GM12892 (cell line): ENCODE data around the gene ZFYVE27.
A peak's percentile ranks its signal among the peaks of the same experiment; 100 is the strongest.

Experiments
- DNase-seq: peaks from one replicate; pipeline ENCODE4 v3.0.0; 2011; ENCODE audit not compliant: insufficient read length
- FAIRE-seq: peaks from 2 replicates; lab custom pipeline; 2011; peaks lifted over from hg19 to GRCh38; lab: Jason Lieb, UNC
- POLR2A ChIP-seq: IDR thresholded peaks from 2 replicates; pipeline ENCODE4 v1.6.1; 2011; ENCODE audit warnings: low read depth, low read length, control low read depth
- POLR2AphosphoS5 ChIP-seq: IDR thresholded peaks from 2 replicates; pipeline ENCODE4 v1.6.1; 2011; ENCODE audit warnings: low read depth, low read length, control low read depth
- TAF1 ChIP-seq: IDR thresholded peaks from 2 replicates; pipeline ENCODE4 v1.6.1; 2011; ENCODE audit warnings: low read depth, mild to moderate bottlenecking, control low read depth, low read length, borderline replicate concordance

The ZFYVE27 gene

GRCh38 chr10:97718659-97719142, 18.2 kb upstream of the ZFYVE27 start:
- DNase-seq: no peak
- TF ChIP-seq POLR2AphosphoS5 (no peak), TAF1 (no peak), POLR2A (no peak)
- FAIRE-seq: no peak

- no peak for FAIRE-seq
- TF ChIP-seq TAF1: no peak
Measured at GRCh38 chr10:97719602-97720001, 17.3 kb upstream of the ZFYVE27 start.

DNA sequence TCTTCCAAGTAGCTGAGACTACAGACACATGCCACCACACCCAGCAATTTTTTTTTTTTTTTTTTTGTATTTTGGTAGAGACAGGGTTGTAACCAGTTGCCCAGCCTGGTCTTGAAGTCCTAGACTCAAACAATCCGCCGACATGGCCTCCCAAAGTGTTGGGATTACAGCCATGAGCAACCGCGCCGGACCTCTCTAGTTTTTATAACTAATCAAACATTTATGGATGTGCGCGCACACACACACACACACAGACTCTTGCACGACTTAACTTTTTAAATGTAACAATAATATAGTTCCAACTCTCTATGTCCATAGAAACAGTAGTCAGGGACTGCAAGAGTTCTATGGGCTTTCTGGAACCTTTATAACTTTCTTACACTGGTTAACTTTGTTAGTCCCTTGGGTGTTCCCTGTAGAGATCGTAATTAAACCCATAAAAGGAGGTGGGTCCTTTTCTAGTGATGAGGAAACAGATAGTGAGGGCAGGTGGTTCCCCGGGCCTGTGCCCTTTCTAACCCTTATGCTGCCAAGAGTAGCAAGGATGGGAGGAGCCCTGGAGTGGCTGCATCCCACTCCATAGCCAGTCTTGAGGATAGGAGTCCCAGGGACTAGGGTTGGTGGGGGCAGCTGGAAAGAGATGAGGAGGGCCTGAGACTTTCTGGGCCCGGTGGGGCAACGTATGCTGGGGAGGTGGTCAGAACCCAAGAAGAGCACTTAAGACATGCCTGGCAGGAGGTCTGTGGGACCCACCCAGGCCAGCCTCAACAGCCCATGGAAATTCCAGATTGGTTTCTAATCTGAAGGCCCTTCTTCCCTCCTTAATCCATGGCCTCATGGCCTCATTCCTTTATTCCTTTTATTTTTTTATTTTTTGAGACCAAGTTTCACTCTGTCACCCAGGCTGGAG, 14.8 kb upstream of the ZFYVE27 start:
- DNase-seq: no peak
- TF ChIP-seq TAF1: no peak
- TF ChIP-seq POLR2AphosphoS5: no peak
- TF ChIP-seq POLR2A: no peak
- no peak for FAIRE-seq

More at GRCh38 chr10:97719602-97720001, 17.3 kb upstream of the ZFYVE27 start:
- DNase-seq: no peak

DNA sequence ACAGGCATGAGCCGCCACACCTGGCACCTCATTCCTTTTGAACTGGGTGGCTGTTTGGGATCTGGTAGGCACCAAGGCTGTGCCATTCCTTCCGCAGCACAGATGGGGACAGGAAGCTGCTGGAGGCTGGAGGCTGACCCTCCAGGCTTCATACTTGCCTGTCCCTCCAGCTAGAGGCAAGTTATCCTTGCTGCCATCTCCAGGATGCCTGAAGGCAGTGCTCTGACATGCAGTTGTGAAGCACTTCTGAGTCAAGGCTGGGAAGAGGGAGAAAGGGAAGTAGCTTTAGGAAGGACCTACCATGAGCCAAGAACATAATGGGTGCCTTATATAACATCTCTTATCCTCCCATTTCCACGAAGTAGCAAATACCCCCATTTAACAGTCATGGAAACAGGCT, 13.9 kb upstream of the ZFYVE27 start:
- DNase-seq: no peak
- TF ChIP-seq POLR2A: no peak
- TF ChIP-seq TAF1: no peak
- no peak for TF ChIP-seq POLR2AphosphoS5
- FAIRE-seq: no peak

DNA sequence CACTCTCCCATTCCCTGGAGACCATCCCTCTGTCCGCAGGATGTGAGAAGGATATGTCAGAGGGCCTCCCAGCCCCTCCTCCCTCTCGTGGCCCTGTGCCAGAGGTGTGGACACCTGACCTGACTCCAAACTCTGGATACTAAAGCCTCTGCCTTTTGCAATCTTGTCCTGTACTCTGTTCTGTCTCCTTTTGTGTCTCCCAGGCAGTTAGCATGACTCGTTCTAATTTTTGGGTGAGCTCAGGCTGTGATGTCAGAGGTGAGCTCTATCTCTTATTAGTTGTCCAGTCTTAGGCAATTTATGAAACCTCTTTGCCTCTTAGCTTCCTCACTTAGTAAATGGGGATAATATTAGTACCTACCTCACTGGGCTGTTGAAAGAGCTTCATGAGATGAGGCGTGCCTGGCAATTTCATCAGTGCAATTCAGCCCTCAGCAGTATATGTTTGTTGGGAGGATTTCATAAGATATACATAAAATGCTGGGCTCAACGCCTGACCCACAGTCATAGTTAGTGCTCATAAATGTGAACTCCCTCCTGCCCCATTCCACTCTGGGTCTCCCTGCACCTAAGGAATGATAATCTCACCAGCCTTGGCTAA, 12.5 kb upstream of the ZFYVE27 start:
- DNase-seq: no peak

GRCh38 chr10:97726636-97727178, 10.2 kb upstream of the ZFYVE27 start:
- TF ChIP-seq TAF1: no peak
- TF ChIP-seq POLR2A: no peak
- TF ChIP-seq POLR2AphosphoS5: no peak
- FAIRE-seq (no peak), DNase-seq (no peak)

More for the DNA sequence above, 12.5 kb upstream of the ZFYVE27 start:
- no peak for TF ChIP-seq POLR2AphosphoS5
- no peak for TF ChIP-seq TAF1
- no peak for TF ChIP-seq POLR2A
- no peak for FAIRE-seq

GRCh38 chr10:97729014-97729413, 7.9 kb upstream of the ZFYVE27 start:
- TF ChIP-seq POLR2A: no peak
- no peak for TF ChIP-seq TAF1
- TF ChIP-seq POLR2AphosphoS5: no peak
- FAIRE-seq (no peak), DNase-seq (no peak)

- DNase-seq (no peak), FAIRE-seq (peak; percentile 92)
- no peak for TF ChIP-seq TAF1
- no peak for TF ChIP-seq POLR2A
- no peak for TF ChIP-seq POLR2AphosphoS5
Measured at GRCh38 chr10:97731346-97732051, 5.4 kb upstream of the ZFYVE27 start.

GRCh38 chr10:97732052-97732359, 4.9 kb upstream of the ZFYVE27 start:
- TF ChIP-seq TAF1 (no peak), POLR2A (no peak)
- FAIRE-seq (no peak), DNase-seq (no peak)

- TF ChIP-seq POLR2AphosphoS5: no peak
- TF ChIP-seq TAF1: no peak
- TF ChIP-seq POLR2A: no peak
- no peak for FAIRE-seq
Measured at GRCh38 chr10:97733256-97733655, 3.7 kb upstream of the ZFYVE27 start.

GRCh38 chr10:97734021-97734420, 2.9 kb upstream of the ZFYVE27 start:
- FAIRE-seq: no peak
- DNase-seq: no peak
- no peak for TF ChIP-seq POLR2A
- TF ChIP-seq TAF1: no peak
- TF ChIP-seq POLR2AphosphoS5: no peak

More at GRCh38 chr10:97733256-97733655, 3.7 kb upstream of the ZFYVE27 start:
- DNase-seq: no peak
